ENCODE results near the gene FCHSD2.
A peak's percentile ranks its signal among the peaks of the same experiment; 100 is the strongest.
"Not testable (repeated sequence)": the region's sequence is repeated elsewhere in the genome, so short reads cannot be mapped to it uniquely, and the experiment has no call there.

FCHSD2 gene

GRCh38 chr11:72820439-72821139 lies 321.5 kb downstream of the FCHSD2 start:
- DNase-seq (ENCODE audit: low read depth in 2 of 2) = no peak

GRCh38 chr11:72818971-72819370 lies 323.1 kb downstream of the FCHSD2 start:
- DNase-seq (ENCODE audit: low read depth in 2 of 2) = no peak

- no peak for DNase-seq (ENCODE audit: low read depth in 2 of 2)
Measured at GRCh38 chr11:72817966-72818365, 324.2 kb downstream of the FCHSD2 start.

GRCh38 chr11:72816404-72816990 lies 325.6 kb downstream of the FCHSD2 start:
- DNase-seq (ENCODE audit: low read depth in 2 of 2) = no peak

- DNase-seq (ENCODE audit: low read depth in 2 of 2) = no peak
Measured at GRCh38 chr11:72815110-72815618, 327.0 kb downstream of the FCHSD2 start.

GRCh38 chr11:72814286-72815109 lies 327.6 kb downstream of the FCHSD2 start, which contains the start of gene ATG16L2:
Gene ATG16L2, plus strand, starts transcription at chr11:72814411. Its CDS starts 35 bp downstream, at chr11:72814446.
- no peak for DNase-seq (ENCODE audit: low read depth in 2 of 2)

- DNase-seq (ENCODE audit: low read depth in 2 of 2) = no peak
Measured at GRCh38 chr11:72813740-72814285, 328.3 kb downstream of the FCHSD2 start.

GRCh38 chr11:72812967-72813739 lies 329.0 kb downstream of the FCHSD2 start:
- no peak for DNase-seq (ENCODE audit: low read depth in 2 of 2)

- no peak for DNase-seq (ENCODE audit: low read depth in 2 of 2)
Measured at GRCh38 chr11:72812604-72812966, 329.5 kb downstream of the FCHSD2 start.

- not testable (repeated sequence) for DNase-seq (ENCODE audit: low read depth in 2 of 2)
Measured at GRCh38 chr11:72811686-72812085, 330.4 kb downstream of the FCHSD2 start.

- no peak for DNase-seq (ENCODE audit: low read depth in 2 of 2)
Measured at GRCh38 chr11:72808331-72808798, 333.8 kb downstream of the FCHSD2 start.

GRCh38 chr11:72807792-72808191 lies 334.3 kb downstream of the FCHSD2 start:
- DNase-seq (ENCODE audit: low read depth in 2 of 2) = no peak

GRCh38 chr11:72807021-72807693 lies 335.0 kb downstream of the FCHSD2 start:
- DNase-seq (ENCODE audit: low read depth in 2 of 2) = no peak

GRCh38 chr11:72806378-72806777 lies 335.7 kb downstream of the FCHSD2 start:
- not testable (repeated sequence) for DNase-seq (ENCODE audit: low read depth in 2 of 2)

- DNase-seq (ENCODE audit: low read depth in 2 of 2) = no peak
Measured at GRCh38 chr11:72805216-72805615, 336.9 kb downstream of the FCHSD2 start.

GRCh38 chr11:72802822-72803221 lies 339.3 kb downstream of the FCHSD2 start:
- DNase-seq (ENCODE audit: low read depth in 2 of 2) = no peak

GRCh38 chr11:72799441-72799840 lies 342.7 kb downstream of the FCHSD2 start:
- DNase-seq (ENCODE audit: low read depth in 2 of 2) = no peak

- DNase-seq (ENCODE audit: low read depth in 2 of 2) = no peak
Measured at GRCh38 chr11:72798361-72798760, 343.8 kb downstream of the FCHSD2 start.

GRCh38 chr11:72793425-72794367 lies 348.4 kb downstream of the FCHSD2 start, which contains the start of gene STARD10:
Gene STARD10, minus strand, starts transcription at chr11:72794047. Its CDS starts 12,866 bp downstream, at chr11:72781181.
- peak; percentile 89 for DNase-seq (ENCODE audit: low read depth in 2 of 2)
